H9 (cell line): ENCODE measurements around the gene MRPS15. TPM values are rescaled to one million over a fixed set of nuclear protein-coding genes. Genes with fewer than 3 reads are reported as not detected.

ENCODE experiments used
- DNase-seq: peaks from one replicate; pipeline ENCODE4 v3.0.0-alpha.2; 2017
- H2AFZ ChIP-seq: one replicate; pipeline ENCODE4 v1.6.1; 2013; ENCODE audit warnings: mild to moderate bottlenecking, low read length, control low read depth, moderate library complexity
- H2AK5ac ChIP-seq: 2 replicates; pipeline ENCODE4 v1.6.1; 2013; ENCODE audit warnings: low read length, control low read depth, mixed read lengths; ENCODE audit not compliant: insufficient read length
- H2BK120ac ChIP-seq: one replicate; pipeline ENCODE4 v1.6.1; 2013; ENCODE audit warnings: low read depth, mild to moderate bottlenecking, low read length, control low read depth, inconsistent platforms; ENCODE audit not compliant: poor library complexity, severe bottlenecking
- H2BK12ac ChIP-seq: 2 replicates; pipeline ENCODE4 v1.6.1; 2013; ENCODE audit warnings: low read length, control low read depth, mixed read lengths, low read depth; ENCODE audit not compliant: insufficient read length
- H2BK15ac ChIP-seq: 2 replicates; pipeline ENCODE4 v1.6.1; 2013; ENCODE audit warnings: low read depth, low read length, control low read depth
- H2BK20ac ChIP-seq: one replicate; pipeline ENCODE4 v1.6.1; 2013; ENCODE audit warnings: low read depth, mild to moderate bottlenecking, low read length, control low read depth, inconsistent platforms; ENCODE audit not compliant: poor library complexity, severe bottlenecking
- H2BK5ac ChIP-seq: 2 replicates; pipeline ENCODE4 v1.6.1; 2013; ENCODE audit warnings: low read length, control low read depth, mixed read lengths; ENCODE audit not compliant: insufficient read length
- H3K14ac ChIP-seq: 2 replicates; pipeline ENCODE4 v1.6.1; 2013; ENCODE audit warnings: low read length, control low read depth; ENCODE audit not compliant: insufficient read depth
- H3K18ac ChIP-seq: 2 replicates; pipeline ENCODE4 v1.6.1; 2013; ENCODE audit warnings: low read depth, mild to moderate bottlenecking, mixed read lengths, low read length, control low read depth; ENCODE audit not compliant: insufficient read length
- H3K23ac ChIP-seq: 2 replicates; pipeline ENCODE4 v1.6.1; 2013; ENCODE audit warnings: low read length, control low read depth, mixed read lengths, low read depth; ENCODE audit not compliant: insufficient read length
- H3K23me2 ChIP-seq: 2 replicates; pipeline ENCODE4 v1.6.1; 2013; ENCODE audit warnings: low read depth, mild to moderate bottlenecking, mixed read lengths, low read length, control low read depth; ENCODE audit not compliant: insufficient read length, poor library complexity, severe bottlenecking
- H3K27ac ChIP-seq: 2 replicates; pipeline ENCODE4 v1.5.1; 2013; ENCODE audit warnings: low read length, control low read depth, mixed read lengths, low read depth; ENCODE audit not compliant: insufficient read length
- H3K27me3 ChIP-seq: 2 replicates; pipeline ENCODE4 v1.6.1; 2013; ENCODE audit warnings: low read length, control low read depth, inconsistent platforms; ENCODE audit not compliant: insufficient read depth
- H3K4ac ChIP-seq: 2 replicates; pipeline ENCODE4 v1.6.1; 2013; ENCODE audit warnings: low read depth, mild to moderate bottlenecking, control low read depth, inconsistent platforms, low read length, moderate library complexity
- H3K4me1 ChIP-seq: 2 replicates; pipeline ENCODE4 v1.6.1; 2013; ENCODE audit warnings: low read length, control low read depth, inconsistent platforms; ENCODE audit not compliant: insufficient read depth
- H3K4me2 ChIP-seq: 2 replicates; pipeline ENCODE4 v1.6.1; 2013; ENCODE audit warnings: low read length, control low read depth, mixed read lengths; ENCODE audit not compliant: insufficient read length, insufficient read depth
- H3K56ac ChIP-seq: 2 replicates; pipeline ENCODE4 v1.6.1; 2013; ENCODE audit warnings: low read depth, mild to moderate bottlenecking, mixed read lengths, low read length, control low read depth; ENCODE audit not compliant: insufficient read length
- H3K79me1 ChIP-seq: 2 replicates; pipeline ENCODE4 v1.6.1; 2013; ENCODE audit warnings: low read depth, mild to moderate bottlenecking, moderate library complexity, low read length, control low read depth, inconsistent platforms; ENCODE audit not compliant: insufficient read depth, poor library complexity, severe bottlenecking
- H3K79me2 ChIP-seq: 2 replicates; pipeline ENCODE4 v1.6.1; 2013; ENCODE audit warnings: low read length, control low read depth, inconsistent platforms; ENCODE audit not compliant: insufficient read depth
- H3K9ac ChIP-seq: 2 replicates; pipeline ENCODE4 v1.6.1; 2013; ENCODE audit warnings: low read length, control low read depth, mixed read lengths; ENCODE audit not compliant: insufficient read length; ENCODE audit errors: extremely low read depth
- H3K9me3 ChIP-seq: one replicate; pipeline ENCODE4 v1.6.1; 2013; ENCODE audit warnings: low read depth, low read length, inconsistent platforms; ENCODE audit not compliant: control insufficient read depth
- H3T11ph ChIP-seq: one replicate; pipeline ENCODE4 v1.6.1; 2013; ENCODE audit warnings: mild to moderate bottlenecking, low read length, control low read depth, inconsistent platforms
- H4K20me1 ChIP-seq: one replicate; pipeline ENCODE4 v1.6.1; 2013; ENCODE audit not compliant: control insufficient read depth, insufficient read length, insufficient read depth
- H4K5ac ChIP-seq: 2 replicates; pipeline ENCODE4 v1.6.1; 2013; ENCODE audit warnings: low read depth, mild to moderate bottlenecking, mixed read lengths, low read length, control low read depth; ENCODE audit not compliant: insufficient read length
- H4K8ac ChIP-seq: replicated peaks from 2 replicates; pipeline ENCODE4 v1.6.1; 2013; ENCODE audit warnings: low read length, control low read depth, mixed read lengths, low read depth; ENCODE audit not compliant: insufficient read length
- H4K91ac ChIP-seq: 2 replicates; pipeline ENCODE4 v1.6.1; 2013; ENCODE audit warnings: low read depth, mild to moderate bottlenecking, moderate library complexity, mixed read lengths, low read length, control low read depth; ENCODE audit not compliant: insufficient read length
- H3K27ac Mint-ChIP-seq, 3 experiments: 2 replicates in 2 of 3; 3 replicates in 1 of 3; pipeline ENCODE4 v1.8.0; 2020 to 2021; ENCODE audit warnings: mixed read lengths in 3 of 3, mild to moderate bottlenecking in 1 of 3, moderate library complexity in 1 of 3
- H3K27me3 Mint-ChIP-seq: 2 replicates; pipeline ENCODE4 v1.8.0; 2021; ENCODE audit warnings: low read depth, mild to moderate bottlenecking, moderate library complexity, mixed read lengths
- H3K36me3 Mint-ChIP-seq, 3 experiments: 2 replicates in 2 of 3; 3 replicates in 1 of 3; pipeline ENCODE4 v1.8.0; 2020 to 2021; ENCODE audit warnings: low read depth in 3 of 3, mixed read lengths in 3 of 3; ENCODE audit not compliant: insufficient read depth in 1 of 3
- H3K4me1 Mint-ChIP-seq, 2 experiments: 2 replicates each; pipeline ENCODE4 v1.8.0; 2020; ENCODE audit warnings: mixed read lengths in 2 of 2
- H3K4me3 Mint-ChIP-seq, 2 experiments: 2 replicates in 1 of 2; 3 replicates in 1 of 2; pipeline ENCODE4 v1.8.0; 2020 to 2021; ENCODE audit warnings: mild to moderate bottlenecking in 2 of 2, mixed read lengths in 2 of 2, moderate library complexity in 1 of 2
- H3K9me3 Mint-ChIP-seq, 2 experiments: 2 replicates in 1 of 2; 3 replicates in 1 of 2; pipeline ENCODE4 v1.8.0; 2020; ENCODE audit warnings: mild to moderate bottlenecking in 2 of 2, mixed read lengths in 2 of 2, moderate library complexity in 1 of 2
- WGBS: extraction: QIAGEN DNeasy Blood & Tissue Kit; methylation state at CpG from one replicate; pipeline ENCODE4 v1.1.7; 2013; ENCODE audit warnings: missing lambda C conversion rate, low lambda C conversion rate, mixed read lengths; ENCODE audit not compliant: insufficient read length; ENCODE audit errors: extremely low coverage; 5-methylcytosine and 5-hydroxymethylcytosine counted together
- total RNA-seq: library from RNA; stranded (reverse); gene quantifications from 2 replicates; pipeline ENCODE4 v1.2.1, GENCODE V29; 2021
- TF ChIP-seq, protein P1 (sequence below): fragments of 200-600 bp; sonication (generic); conservative IDR thresholded peaks from 3 replicates; pipeline ENCODE4 v1.8.0; 2021; ENCODE audit warnings: antibody characterized with exemption, mild to moderate bottlenecking

MRPS15 gene
- total RNA-seq, 1 experiment from 2014 or later: 111 TPM

- Mint-ChIP-seq H3K36me3 (peaks cover 4 to 14% (median 9%) of the 10 kb centered on the region in 3 experiments; a peak in 4 of 7 replicates), H3K27ac (peak overlapping the region in 1 of 3 experiments; percentile 56; a peak in 2 of 7 replicates), H3K4me3 (no peak overlapping the region), H3K4me1 (peaks cover 5 to 12% of the 10 kb centered on the region in 2 experiments), H3K9me3 (no peaks in the 10 kb centered on the region; a peak in 1 of 5 replicates), H3K27me3 (no peaks in the 10 kb centered on the region; the same call in 1 of the 2 replicates)
- H2BK5ac ChIP-seq: no peak overlapping the region
- H3T11ph ChIP-seq: no peak overlapping the region
- no peaks in the 10 kb centered on the region for H3K4me1 ChIP-seq
- H3K4ac ChIP-seq: no peak overlapping the region
- H2BK120ac ChIP-seq: no peak overlapping the region
- H2BK15ac ChIP-seq: no peak overlapping the region
- H3K9ac ChIP-seq: no peak overlapping the region
- no peak overlapping the region for H3K4me2 ChIP-seq
- no peak overlapping the region for H4K5ac ChIP-seq
- no peak overlapping the region for H4K8ac ChIP-seq
- no peaks in the 10 kb centered on the region for H3K27me3 ChIP-seq
- H4K20me1 ChIP-seq: no peaks in the 10 kb centered on the region
- H3K23ac ChIP-seq: no peak overlapping the region
- no peaks in the 10 kb centered on the region for H3K23me2 ChIP-seq
- no peak overlapping the region for H2BK20ac ChIP-seq
- no peaks in the 10 kb centered on the region for H3K9me3 ChIP-seq
- no peak overlapping the region for H4K91ac ChIP-seq
- no peak overlapping the region for H3K18ac ChIP-seq
- H3K14ac ChIP-seq: no peak overlapping the region
- TF ChIP-seq, protein P1, sequence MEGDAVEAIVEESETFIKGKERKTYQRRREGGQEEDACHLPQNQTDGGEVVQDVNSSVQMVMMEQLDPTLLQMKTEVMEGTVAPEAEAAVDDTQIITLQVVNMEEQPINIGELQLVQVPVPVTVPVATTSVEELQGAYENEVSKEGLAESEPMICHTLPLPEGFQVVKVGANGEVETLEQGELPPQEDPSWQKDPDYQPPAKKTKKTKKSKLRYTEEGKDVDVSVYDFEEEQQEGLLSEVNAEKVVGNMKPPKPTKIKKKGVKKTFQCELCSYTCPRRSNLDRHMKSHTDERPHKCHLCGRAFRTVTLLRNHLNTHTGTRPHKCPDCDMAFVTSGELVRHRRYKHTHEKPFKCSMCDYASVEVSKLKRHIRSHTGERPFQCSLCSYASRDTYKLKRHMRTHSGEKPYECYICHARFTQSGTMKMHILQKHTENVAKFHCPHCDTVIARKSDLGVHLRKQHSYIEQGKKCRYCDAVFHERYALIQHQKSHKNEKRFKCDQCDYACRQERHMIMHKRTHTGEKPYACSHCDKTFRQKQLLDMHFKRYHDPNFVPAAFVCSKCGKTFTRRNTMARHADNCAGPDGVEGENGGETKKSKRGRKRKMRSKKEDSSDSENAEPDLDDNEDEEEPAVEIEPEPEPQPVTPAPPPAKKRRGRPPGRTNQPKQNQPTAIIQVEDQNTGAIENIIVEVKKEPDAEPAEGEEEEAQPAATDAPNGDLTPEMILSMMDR: no peak
- no peaks in the 10 kb centered on the region for H3K79me2 ChIP-seq
- no peaks in the 10 kb centered on the region for H3K79me1 ChIP-seq
- no peak overlapping the region for H2AK5ac ChIP-seq
- H3K56ac ChIP-seq: no peak overlapping the region
- no peak for DNase-seq
- no peak overlapping the region for H2AFZ ChIP-seq
- WGBS: no CpG with 5 or more reads among the region's 4 CpGs
- no peak overlapping the region for H2BK12ac ChIP-seq
- H3K27ac ChIP-seq: no peak overlapping the region
Measured at GRCh38 chr1:36414384-36414783, 49.8 kb downstream of the MRPS15 start.
